ENCODE measurements around the gene GRAMD4. TPM values are rescaled to one million over a fixed set of nuclear protein-coding genes. Genes with fewer than 3 reads are reported as not detected.

Gene GRAMD4
- polyA plus RNA-seq, 1 of the 3 experiments (the other 2 are of a cell fraction) = 15.5 TPM

- H3K4me1 ChIP-seq (ENCODE audit: control insufficient read depth in 1 of 2, insufficient read depth in 2 of 2, low read depth in 1 of 2, low read length in 1 of 2) = no peaks in the 10 kb centered on the region
- ChIA-PET POLR2A (no interaction called here), CTCF (interaction anchor here (2.5 kb wide), 1 partner anchor 138 kb away, joined by 11 read pairs; no protein-coding TSS in a partner anchor)
- TF ChIP-seq ELF1 (IDR thresholded peaks at IDR 0.05) (no peak), EZH2phosphoT487 (IDR thresholded peaks at IDR 0.05; ENCODE audit: borderline replicate concordance, low read depth) (no peak), RFX5 (IDR thresholded peaks at IDR 0.05; ENCODE audit: low read length) (no peak), YY1 (IDR thresholded peaks at IDR 0.05; ENCODE audit: low read depth) (no peak), TCF12 (IDR thresholded peaks at IDR 0.05) (no peak), NRF1 (IDR thresholded peaks at IDR 0.05; ENCODE audit: low read depth, low read length) (no peak), RAD21 (IDR thresholded peaks at IDR 0.05; ENCODE audit: low read length) (no peak), SMC3 (IDR thresholded peaks at IDR 0.05; ENCODE audit: low read depth, low read length) (no peak), JUND (IDR thresholded peaks at IDR 0.05) (no peak), NFIC (IDR thresholded peaks at IDR 0.05; ENCODE audit: borderline replicate concordance) (no peak), FOXJ3 (CRISPR knock-in tag; IDR thresholded peaks at IDR 0.05) (no peak), GATA2 (CRISPR knock-in tag; IDR thresholded peaks at IDR 0.05) (no peak), POLR2AphosphoS5 (IDR thresholded peaks at IDR 0.05; ENCODE audit: low read depth, low read length) (no peak), EP300 (IDR thresholded peaks at IDR 0.05; ENCODE audit: borderline replicate concordance in 1 of 2, low read depth in 1 of 2, low read length in 1 of 2) (no peak), TAF1 (IDR thresholded peaks at IDR 0.05; ENCODE audit: borderline replicate concordance, low read depth, low read length) (no peak), RXRA (IDR thresholded peaks at IDR 0.05; ENCODE audit: borderline replicate concordance, low read depth) (no peak), FOSL2 (IDR thresholded peaks at IDR 0.05; ENCODE audit: borderline replicate concordance, low read depth) (no peak)
- TF ChIP-seq, protein P1, sequence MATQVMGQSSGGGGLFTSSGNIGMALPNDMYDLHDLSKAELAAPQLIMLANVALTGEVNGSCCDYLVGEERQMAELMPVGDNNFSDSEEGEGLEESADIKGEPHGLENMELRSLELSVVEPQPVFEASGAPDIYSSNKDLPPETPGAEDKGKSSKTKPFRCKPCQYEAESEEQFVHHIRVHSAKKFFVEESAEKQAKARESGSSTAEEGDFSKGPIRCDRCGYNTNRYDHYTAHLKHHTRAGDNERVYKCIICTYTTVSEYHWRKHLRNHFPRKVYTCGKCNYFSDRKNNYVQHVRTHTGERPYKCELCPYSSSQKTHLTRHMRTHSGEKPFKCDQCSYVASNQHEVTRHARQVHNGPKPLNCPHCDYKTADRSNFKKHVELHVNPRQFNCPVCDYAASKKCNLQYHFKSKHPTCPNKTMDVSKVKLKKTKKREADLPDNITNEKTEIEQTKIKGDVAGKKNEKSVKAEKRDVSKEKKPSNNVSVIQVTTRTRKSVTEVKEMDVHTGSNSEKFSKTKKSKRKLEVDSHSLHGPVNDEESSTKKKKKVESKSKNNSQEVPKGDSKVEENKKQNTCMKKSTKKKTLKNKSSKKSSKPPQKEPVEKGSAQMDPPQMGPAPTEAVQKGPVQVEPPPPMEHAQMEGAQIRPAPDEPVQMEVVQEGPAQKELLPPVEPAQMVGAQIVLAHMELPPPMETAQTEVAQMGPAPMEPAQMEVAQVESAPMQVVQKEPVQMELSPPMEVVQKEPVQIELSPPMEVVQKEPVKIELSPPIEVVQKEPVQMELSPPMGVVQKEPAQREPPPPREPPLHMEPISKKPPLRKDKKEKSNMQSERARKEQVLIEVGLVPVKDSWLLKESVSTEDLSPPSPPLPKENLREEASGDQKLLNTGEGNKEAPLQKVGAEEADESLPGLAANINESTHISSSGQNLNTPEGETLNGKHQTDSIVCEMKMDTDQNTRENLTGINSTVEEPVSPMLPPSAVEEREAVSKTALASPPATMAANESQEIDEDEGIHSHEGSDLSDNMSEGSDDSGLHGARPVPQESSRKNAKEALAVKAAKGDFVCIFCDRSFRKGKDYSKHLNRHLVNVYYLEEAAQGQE (IDR thresholded peaks at IDR 0.05; ENCODE audit: low read depth, low read length) = no peak
- TF ChIP-seq, protein P2, sequence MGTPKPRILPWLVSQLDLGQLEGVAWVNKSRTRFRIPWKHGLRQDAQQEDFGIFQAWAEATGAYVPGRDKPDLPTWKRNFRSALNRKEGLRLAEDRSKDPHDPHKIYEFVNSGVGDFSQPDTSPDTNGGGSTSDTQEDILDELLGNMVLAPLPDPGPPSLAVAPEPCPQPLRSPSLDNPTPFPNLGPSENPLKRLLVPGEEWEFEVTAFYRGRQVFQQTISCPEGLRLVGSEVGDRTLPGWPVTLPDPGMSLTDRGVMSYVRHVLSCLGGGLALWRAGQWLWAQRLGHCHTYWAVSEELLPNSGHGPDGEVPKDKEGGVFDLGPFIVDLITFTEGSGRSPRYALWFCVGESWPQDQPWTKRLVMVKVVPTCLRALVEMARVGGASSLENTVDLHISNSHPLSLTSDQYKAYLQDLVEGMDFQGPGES (IDR thresholded peaks at IDR 0.05; ENCODE audit: low read depth, low read length) = no peak
- peaks cover 9% of the 10 kb centered on the region for H3K79me2 ChIP-seq (ENCODE audit: insufficient read depth)
- no peak overlapping the region for H2AFZ ChIP-seq (ENCODE audit: low read depth)
- H3K9me2 ChIP-seq = no peaks in the 10 kb centered on the region
- no peaks in the 10 kb centered on the region for H3K27me3 ChIP-seq (ENCODE audit: insufficient read depth)
- no peak overlapping the region for H3K9ac ChIP-seq
- no peaks in the 10 kb centered on the region for H3K9me3 ChIP-seq
- H3K4me3 ChIP-seq (ENCODE audit: low read depth in 2 of 2, low read length in 1 of 2) = no peak overlapping the region
- peak; percentile 17 for DNase-seq
- peaks cover 18 to 50% of the 10 kb centered on the region in 2 experiments for H3K36me3 ChIP-seq (replicated peaks in 1 of 2; ENCODE audit: control insufficient read depth in 1 of 2, insufficient read depth in 2 of 2, low read length in 1 of 2)
- no peaks in the 10 kb centered on the region for H3F3A ChIP-seq (replicated peaks; ENCODE audit: insufficient read depth)
- H3K27ac ChIP-seq (ENCODE audit: low read depth in 2 of 2, low read length in 1 of 2) = no peak overlapping the region
- H3K4me2 ChIP-seq = no peak overlapping the region
- 94% methylated on average over 31 of the region's 33 CpGs for WGBS (ENCODE audit: low lambda C conversion rate)
- H4K20me1 ChIP-seq (ENCODE audit: insufficient read depth) = 0 out of 2 replicates have a peak, but pooled peaks cover 4% of the 10 kb centered on the region
Observed at GRCh38 chr22:46701262-46701661, 81.1 kb downstream of the GRAMD4 start.

Measured in SK-N-SH (cell line).